Parathyroid adenoma (tissue), 2 donors: ENCODE measurements around the gene RGS3.

Experiments used
- H2AFZ ChIP-seq: fragments of 300-600 bp; sonication (generic); one replicate; pipeline ENCODE4 v1.7.0; 2017; ENCODE audit warnings: antibody characterized with exemption, mild to moderate bottlenecking
- H3K27ac ChIP-seq: fragments of 300-600 bp; sonication (generic); one replicate; pipeline ENCODE4 v1.7.0; 2017
- H3K27me3 ChIP-seq: fragments of 300-600 bp; sonication (generic); one replicate; pipeline ENCODE4 v1.7.0; 2017; ENCODE audit warnings: low read length; ENCODE audit not compliant: control insufficient read depth, insufficient read depth
- H3K36me3 ChIP-seq: fragments of 300-600 bp; sonication (generic); one replicate; pipeline ENCODE4 v1.7.0; 2017; ENCODE audit warnings: low read length; ENCODE audit not compliant: control insufficient read depth, insufficient read depth
- H3K4me1 ChIP-seq: fragments of 300-600 bp; sonication (generic); one replicate; pipeline ENCODE4 v1.7.0; 2017; ENCODE audit warnings: control low read depth
- H3K4me2 ChIP-seq: fragments of 300-600 bp; sonication (generic); one replicate; pipeline ENCODE4 v1.7.0; 2017; ENCODE audit warnings: low read length
- H3K4me3 ChIP-seq: fragments of 300-600 bp; sonication (generic); one replicate; pipeline ENCODE4 v1.7.0; 2017; ENCODE audit warnings: low read depth, low read length
- H3K79me2 ChIP-seq: fragments of 300-600 bp; sonication (generic); one replicate; pipeline ENCODE4 v1.7.0; 2017; ENCODE audit warnings: control low read depth
- H3K9ac ChIP-seq: fragments of 300-600 bp; sonication (generic); one replicate; pipeline ENCODE4 v1.7.0; 2017; ENCODE audit warnings: mild to moderate bottlenecking
- H3K9me3 ChIP-seq: fragments of 300-600 bp; sonication (generic); one replicate; pipeline ENCODE4 v1.7.0; 2017; ENCODE audit warnings: low read length; ENCODE audit not compliant: control insufficient read depth
- TF ChIP-seq, protein P1 (sequence below): fragments of 300-600 bp; sonication (generic); IDR thresholded peaks from one replicate; pipeline ENCODE4 v1.7.0; 2017; ENCODE audit warnings: antibody characterized with exemption, mild to moderate bottlenecking
- donor health status: primary hyperparathyroidism.

The RGS3 gene

DNA sequence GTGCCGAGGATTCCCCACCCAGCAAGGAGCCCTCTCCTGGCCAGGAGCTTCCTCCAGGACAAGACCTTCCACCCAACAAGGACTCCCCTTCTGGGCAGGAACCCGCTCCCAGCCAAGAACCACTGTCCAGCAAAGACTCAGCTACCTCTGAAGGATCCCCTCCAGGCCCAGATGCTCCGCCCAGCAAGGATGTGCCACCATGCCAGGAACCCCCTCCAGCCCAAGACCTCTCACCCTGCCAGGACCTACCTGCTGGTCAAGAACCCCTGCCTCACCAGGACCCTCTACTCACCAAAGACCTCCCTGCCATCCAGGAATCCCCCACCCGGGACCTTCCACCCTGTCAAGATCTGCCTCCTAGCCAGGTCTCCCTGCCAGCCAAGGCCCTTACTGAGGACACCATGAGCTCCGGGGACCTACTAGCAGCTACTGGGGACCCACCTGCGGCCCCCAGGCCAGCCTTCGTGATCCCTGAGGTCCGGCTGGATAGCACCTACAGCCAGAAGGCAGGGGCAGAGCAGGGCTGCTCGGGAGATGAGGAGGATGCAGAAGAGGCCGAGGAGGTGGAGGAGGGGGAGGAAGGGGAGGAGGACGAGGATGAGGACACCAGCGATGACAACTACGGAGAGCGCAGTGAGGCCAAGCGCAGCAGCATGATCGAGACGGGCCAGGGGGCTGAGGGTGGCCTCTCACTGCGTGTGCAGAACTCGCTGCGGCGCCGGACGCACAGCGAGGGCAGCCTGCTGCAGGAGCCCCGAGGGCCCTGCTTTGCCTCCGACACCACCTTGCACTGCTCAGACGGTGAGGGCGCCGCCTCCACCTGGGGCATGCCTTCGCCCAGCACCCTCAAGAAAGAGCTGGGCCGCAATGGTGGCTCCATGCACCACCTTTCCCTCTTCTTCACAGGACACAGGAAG lies 120.2 kb downstream of the RGS3 start:
- no peak overlapping the region for H3K9ac ChIP-seq
- H3K4me3 ChIP-seq = no peak overlapping the region
- TF ChIP-seq, protein P1, sequence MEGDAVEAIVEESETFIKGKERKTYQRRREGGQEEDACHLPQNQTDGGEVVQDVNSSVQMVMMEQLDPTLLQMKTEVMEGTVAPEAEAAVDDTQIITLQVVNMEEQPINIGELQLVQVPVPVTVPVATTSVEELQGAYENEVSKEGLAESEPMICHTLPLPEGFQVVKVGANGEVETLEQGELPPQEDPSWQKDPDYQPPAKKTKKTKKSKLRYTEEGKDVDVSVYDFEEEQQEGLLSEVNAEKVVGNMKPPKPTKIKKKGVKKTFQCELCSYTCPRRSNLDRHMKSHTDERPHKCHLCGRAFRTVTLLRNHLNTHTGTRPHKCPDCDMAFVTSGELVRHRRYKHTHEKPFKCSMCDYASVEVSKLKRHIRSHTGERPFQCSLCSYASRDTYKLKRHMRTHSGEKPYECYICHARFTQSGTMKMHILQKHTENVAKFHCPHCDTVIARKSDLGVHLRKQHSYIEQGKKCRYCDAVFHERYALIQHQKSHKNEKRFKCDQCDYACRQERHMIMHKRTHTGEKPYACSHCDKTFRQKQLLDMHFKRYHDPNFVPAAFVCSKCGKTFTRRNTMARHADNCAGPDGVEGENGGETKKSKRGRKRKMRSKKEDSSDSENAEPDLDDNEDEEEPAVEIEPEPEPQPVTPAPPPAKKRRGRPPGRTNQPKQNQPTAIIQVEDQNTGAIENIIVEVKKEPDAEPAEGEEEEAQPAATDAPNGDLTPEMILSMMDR = no peak
- no peaks in the 10 kb centered on the region for H3K9me3 ChIP-seq
- H3K4me2 ChIP-seq = no peak overlapping the region
- no peaks in the 10 kb centered on the region for H3K36me3 ChIP-seq
- H3K79me2 ChIP-seq = no peaks in the 10 kb centered on the region
- no peak overlapping the region for H3K27ac ChIP-seq
- H3K27me3 ChIP-seq = no peaks in the 10 kb centered on the region
- no peak overlapping the region for H2AFZ ChIP-seq
- H3K4me1 ChIP-seq = no peaks in the 10 kb centered on the region

DNA sequence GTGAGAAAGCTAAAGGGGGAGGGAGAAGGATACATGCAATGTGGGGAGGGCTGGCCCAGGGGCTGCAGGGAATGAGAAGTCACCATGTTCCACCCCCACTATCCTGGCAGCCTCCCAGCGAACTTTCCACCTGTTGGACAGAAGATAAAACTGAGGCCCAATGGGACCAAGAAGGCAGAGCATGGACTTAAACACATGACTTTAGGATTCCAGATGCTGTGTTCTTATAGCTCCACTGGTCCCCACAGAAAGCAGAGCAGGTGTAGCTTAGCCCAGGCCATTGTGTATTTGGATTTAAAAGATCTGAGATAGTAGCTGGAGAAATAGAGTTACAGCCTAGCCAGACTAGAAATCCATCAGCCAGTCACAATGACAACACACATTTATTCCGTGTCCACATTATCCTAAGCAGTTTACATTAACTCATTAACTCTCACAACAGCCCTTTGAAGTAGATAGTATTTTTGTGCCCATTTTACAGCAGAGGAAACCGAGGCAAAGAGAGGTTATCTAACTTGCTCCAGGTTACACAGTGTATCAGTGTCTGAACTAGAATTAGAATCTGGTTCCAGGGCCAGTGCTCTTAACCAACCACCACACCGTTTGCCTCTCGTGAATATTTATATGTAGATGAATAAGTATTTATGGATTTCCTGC lies 121.0 kb downstream of the RGS3 start:
- Histone ChIP-seq H3K27ac (no peak overlapping the region), H2AFZ (no peak overlapping the region), H3K4me1 (no peaks in the 10 kb centered on the region), H3K4me2 (no peak overlapping the region), H3K27me3 (no peaks in the 10 kb centered on the region), H3K9ac (no peak overlapping the region), H3K79me2 (no peaks in the 10 kb centered on the region), H3K4me3 (no peak overlapping the region), H3K36me3 (no peaks in the 10 kb centered on the region), H3K9me3 (no peaks in the 10 kb centered on the region)
- TF ChIP-seq, protein P1 = no peak

DNA sequence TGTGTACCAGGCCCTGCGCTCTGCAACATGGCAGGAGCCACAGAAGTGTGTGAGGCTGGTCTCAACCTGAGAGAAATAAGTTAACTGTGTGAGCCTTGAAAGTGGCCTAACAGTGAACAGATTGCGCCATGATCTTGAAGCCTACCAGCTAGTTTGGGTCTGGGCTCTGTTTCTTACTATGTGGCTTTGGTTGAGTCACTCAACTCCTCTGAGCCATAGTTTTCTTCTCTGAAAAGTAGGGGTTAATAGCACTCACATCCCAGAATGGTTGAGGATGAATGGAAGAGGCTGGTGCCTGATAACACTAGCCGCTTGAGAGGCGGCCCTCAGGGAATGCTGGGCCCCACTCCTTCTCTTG lies 121.5 kb downstream of the RGS3 start:
- Histone ChIP-seq H3K4me1 (no peaks in the 10 kb centered on the region), H3K27ac (no peak overlapping the region), H3K9me3 (no peaks in the 10 kb centered on the region), H3K4me3 (no peak overlapping the region), H3K4me2 (no peak overlapping the region), H3K79me2 (no peaks in the 10 kb centered on the region), H3K27me3 (no peaks in the 10 kb centered on the region), H3K36me3 (no peaks in the 10 kb centered on the region), H3K9ac (no peak overlapping the region), H2AFZ (no peak overlapping the region)
- TF ChIP-seq, protein P1 = no peak

DNA sequence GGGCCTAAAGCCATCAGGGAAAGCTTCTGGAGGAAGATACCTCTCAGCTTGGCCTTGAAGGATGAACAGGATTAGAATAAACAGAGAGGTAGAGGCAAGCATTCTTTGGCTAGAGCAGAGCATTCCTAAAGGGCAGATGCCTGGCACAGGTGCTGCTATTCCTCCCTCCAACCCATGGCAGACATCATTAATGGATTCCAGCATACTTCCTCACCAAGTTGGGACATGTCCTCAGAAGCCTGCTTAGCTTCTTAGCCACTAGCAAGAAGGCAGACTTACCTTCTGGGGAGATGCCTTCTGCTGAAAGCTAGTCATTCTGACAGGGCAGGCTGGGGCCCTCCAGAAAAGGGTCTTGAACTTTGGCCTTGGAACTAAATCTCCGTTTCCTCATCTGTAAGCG lies 122.0 kb downstream of the RGS3 start:
- Histone ChIP-seq H3K4me2 (no peak overlapping the region), H3K9me3 (no peaks in the 10 kb centered on the region), H2AFZ (no peak overlapping the region), H3K4me3 (no peak overlapping the region), H3K9ac (no peak overlapping the region), H3K27ac (no peak overlapping the region), H3K4me1 (no peaks in the 10 kb centered on the region), H3K79me2 (no peaks in the 10 kb centered on the region), H3K27me3 (no peaks in the 10 kb centered on the region), H3K36me3 (no peaks in the 10 kb centered on the region)
- TF ChIP-seq, protein P1 = no peak
